Tongue (tissue), 2 donors: ENCODE measurements around the gene CEP170B. TPM values are rescaled to one million over a fixed set of nuclear protein-coding genes. Genes with fewer than 3 reads are reported as not detected.
"Not testable (repeated sequence)": the region's sequence is repeated elsewhere in the genome, so short reads cannot be mapped to it uniquely, and the experiment has no call there.

ENCODE experiments used
- DNase-seq: peaks from one replicate; pipeline ENCODE4 v3.0.0-alpha.2; 2015
- total RNA-seq: library from RNA; depleted of rRNA; stranded (reverse); fragments of >200 nt; gene quantifications from one replicate; pipeline ENCODE4 v1.2.3, GENCODE V29; 2014

CEP170B gene
- total RNA-seq, 1 donor from 2014 or later, result 5.7 TPM

DNA sequence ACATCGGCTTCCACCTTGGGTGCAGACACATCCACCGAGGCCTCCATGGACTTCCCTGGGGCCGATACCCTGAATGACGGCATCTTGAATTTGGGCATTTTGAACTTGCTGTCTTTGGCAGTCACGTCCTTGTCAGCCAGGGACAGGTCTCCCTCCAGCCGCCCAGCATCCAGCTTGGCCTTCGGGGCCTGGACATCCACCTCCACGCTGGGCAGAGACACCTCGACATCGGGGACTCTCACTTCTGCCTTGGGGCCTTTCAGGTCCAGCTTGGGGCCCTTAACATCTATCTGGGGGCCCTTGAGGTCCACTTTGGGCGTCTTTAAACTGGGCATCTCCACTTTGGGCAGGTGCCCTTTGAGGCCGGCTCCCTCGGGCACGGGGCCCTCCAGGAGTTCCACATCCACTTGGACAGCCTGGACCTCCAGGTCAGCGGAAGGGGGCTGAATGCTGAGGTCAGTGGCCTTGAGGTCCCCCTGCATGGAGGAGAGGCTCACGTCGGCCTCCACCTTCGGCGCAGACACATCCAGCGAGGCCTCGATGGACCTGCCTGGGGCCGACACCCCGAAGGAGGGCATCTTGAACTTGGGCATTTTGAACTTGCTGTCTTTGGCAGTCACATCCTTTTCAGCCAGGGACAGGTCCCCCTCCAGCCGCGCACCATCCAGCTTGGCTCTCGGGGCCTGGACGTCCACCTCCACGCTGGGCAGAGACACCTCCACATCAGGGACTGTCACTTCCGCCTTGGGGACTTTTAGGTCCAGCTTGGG is 79.6 kb downstream of the CEP170B start:
- DNase-seq, result not testable (repeated sequence)

DNA sequence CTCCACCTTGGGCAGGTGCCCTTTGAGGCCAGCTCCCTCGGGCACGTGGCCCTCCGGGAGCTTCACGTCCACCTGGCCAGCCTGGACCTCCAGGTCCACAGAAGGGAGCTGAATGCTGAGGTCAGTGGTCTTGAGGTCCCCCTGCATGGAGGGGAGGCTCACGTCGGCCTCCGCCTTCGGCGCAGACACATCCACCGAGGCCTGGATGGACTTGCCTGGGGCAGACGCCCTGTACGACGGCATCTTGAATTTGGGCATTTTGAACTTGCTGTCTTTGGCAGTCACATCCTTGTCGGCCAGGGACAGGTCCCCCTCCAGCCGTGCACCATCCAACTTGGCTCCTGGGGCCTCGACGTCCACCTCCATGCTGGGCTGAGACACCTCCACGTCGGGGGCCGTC is 80.2 kb downstream of the CEP170B start:
- not testable (repeated sequence) for DNase-seq

Other genes with a start within 250 kb of the CEP170B start
- 39.3 TPM for gene INF2, start 175.7 kb upstream of the CEP170B start, total RNA-seq
- 98.8 TPM for gene ADSS1, start 141.0 kb upstream of the CEP170B start, total RNA-seq
- 223 TPM for gene SIVA1, start 112.1 kb upstream of the CEP170B start, total RNA-seq
- gene AKT1, start 69.5 kb upstream of the CEP170B start, total RNA-seq, result 198 TPM
- gene ZBTB42, start 64.2 kb upstream of the CEP170B start, total RNA-seq, result 11.3 TPM
- 7.7 TPM for gene PLD4, start 59.6 kb downstream of the CEP170B start, total RNA-seq
- gene AHNAK2, start 113.1 kb downstream of the CEP170B start, total RNA-seq, result 51.0 TPM
- 6.4 TPM for gene CLBA1, start 120.5 kb downstream of the CEP170B start, total RNA-seq
- gene CDCA4, start 155.8 kb downstream of the CEP170B start, total RNA-seq, result 23.5 TPM
- gene GPR132, start 200.2 kb downstream of the CEP170B start, total RNA-seq, result 1.5 TPM